Measurements from ENCODE around the gene KRT13. TPM values are rescaled to one million over a fixed set of nuclear protein-coding genes. Genes with fewer than 3 reads are reported as not detected.
A peak's percentile ranks its signal among the peaks of the same experiment; 100 is the strongest.

KRT13 gene
- total and polyA plus RNA-seq, 9 of the 15 experiments (the other 6 are each of a cell fraction or from before 2014, with no cell fraction given) = 0.11 to 1.1 (median 0.24) TPM; not detected in 3

DNA sequence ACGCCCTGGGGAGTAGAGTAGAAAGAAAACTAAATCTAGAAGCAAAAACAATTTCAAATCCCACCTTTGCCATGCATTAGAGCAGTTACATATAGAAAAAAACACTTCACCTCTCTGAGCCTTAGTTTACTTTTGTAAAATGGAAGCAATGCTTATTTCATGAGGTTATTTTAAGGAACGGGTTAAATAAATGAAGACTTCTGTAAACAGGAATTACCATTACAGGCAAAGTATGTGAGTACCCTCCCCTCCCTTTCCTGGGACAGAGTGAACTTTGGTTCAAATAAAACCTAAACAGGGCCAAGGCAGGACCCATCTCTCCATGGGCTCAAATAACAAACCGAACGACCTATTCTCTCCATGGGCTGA is 17.8 kb upstream of the KRT13 start:
- Histone ChIP-seq H3K4me3 (no peak overlapping the region), H3K4me2 (ENCODE audit: insufficient read depth, low read length) (no peak overlapping the region), H3K27ac (ENCODE audit: extremely low read depth, low read depth, low read length) (no peak overlapping the region), H3K79me2 (ENCODE audit: control insufficient read depth, insufficient read depth, low read length) (peaks cover 25% of the 10 kb centered on the region), H4K20me1 (replicated peaks; ENCODE audit: control insufficient read depth, insufficient read depth, low read length) (no peaks in the 10 kb centered on the region; the same call in 1 of the 2 replicates), H3K27me3 (ENCODE audit: control insufficient read depth in 2 of 2, insufficient read depth in 2 of 2, low read length in 2 of 2) (no peaks in the 10 kb centered on the region), H3K9me3 (replicated peaks; ENCODE audit: control insufficient read depth, insufficient read depth, low read depth, low read length) (no peaks in the 10 kb centered on the region), H3K36me3 (ENCODE audit: control insufficient read depth, insufficient read depth, low read length) (peaks cover 33% of the 10 kb centered on the region; the same call in 1 of the 3 replicates), H3K4me1 (replicated peaks in 1 of 2; ENCODE audit: control insufficient read depth in 2 of 2, insufficient read depth in 2 of 2, low read length in 2 of 2) (peaks cover 36 to 79% of the 10 kb centered on the region in 2 experiments), H3K9me1 (ENCODE audit: control insufficient read depth, insufficient read depth, low read length) (no peaks in the 10 kb centered on the region), H2AFZ (ENCODE audit: low read depth, low read length) (no peak overlapping the region), H3K9ac (ENCODE audit: insufficient read depth in 1 of 2, low read depth in 2 of 2, low read length in 2 of 2) (no peak overlapping the region)
- no TSS peak for BruUV-seq (replicated peaks)
- ChIA-PET CTCF (ENCODE audit: low intra/inter-chr PET ratio) (no interaction called here), POLR2A (no interaction called here)
- FAIRE-seq (peak; percentile 26), ATAC-seq (no peak), DNase-seq (ENCODE audit: extremely low read depth in 1 of 4, low spot score in 3 of 4) (no peak)
- TF ChIP-seq NFIC (IDR thresholded peaks at IDR 0.05) (0 out of 2 replicates have a peak, but pooled peaks have one; percentile 4), ZNF445 (CRISPR knock-in tag; IDR thresholded peaks at IDR 0.05; ENCODE audit: low read depth) (no peak), SMARCA5 (IDR thresholded peaks at IDR 0.05) (0 out of 2 replicates have a peak, but pooled peaks have one; percentile 9), CREM (IDR thresholded peaks at IDR 0.05; ENCODE audit: low read depth) (no peak), ADNP (tag; IDR thresholded peaks at IDR 0.05) (peak; percentile 44; the same call in 1 of the 2 replicates), TCF7L2 (IDR thresholded peaks at IDR 0.05; ENCODE audit: low read depth, low read length) (no peak), BRD9 (IDR thresholded peaks at IDR 0.05; ENCODE audit: low read depth, partially characterized antibody) (peak; percentile 3)
- TF ChIP-seq, protein P1, sequence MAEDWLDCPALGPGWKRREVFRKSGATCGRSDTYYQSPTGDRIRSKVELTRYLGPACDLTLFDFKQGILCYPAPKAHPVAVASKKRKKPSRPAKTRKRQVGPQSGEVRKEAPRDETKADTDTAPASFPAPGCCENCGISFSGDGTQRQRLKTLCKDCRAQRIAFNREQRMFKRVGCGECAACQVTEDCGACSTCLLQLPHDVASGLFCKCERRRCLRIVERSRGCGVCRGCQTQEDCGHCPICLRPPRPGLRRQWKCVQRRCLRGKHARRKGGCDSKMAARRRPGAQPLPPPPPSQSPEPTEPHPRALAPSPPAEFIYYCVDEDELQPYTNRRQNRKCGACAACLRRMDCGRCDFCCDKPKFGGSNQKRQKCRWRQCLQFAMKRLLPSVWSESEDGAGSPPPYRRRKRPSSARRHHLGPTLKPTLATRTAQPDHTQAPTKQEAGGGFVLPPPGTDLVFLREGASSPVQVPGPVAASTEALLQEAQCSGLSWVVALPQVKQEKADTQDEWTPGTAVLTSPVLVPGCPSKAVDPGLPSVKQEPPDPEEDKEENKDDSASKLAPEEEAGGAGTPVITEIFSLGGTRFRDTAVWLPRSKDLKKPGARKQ (CRISPR knock-in tag; IDR thresholded peaks at IDR 0.05) = no peak
- in situ Hi-C loops (cut with MboI) (no loop called here), intact Hi-C loops (cut with micrococcal nuclease) (no loop called here)
- 64% methylated on average over 4 of the region's 4 CpGs for WGBS (ENCODE audit: insufficient coverage, low coverage, missing lambda C conversion rate)
